ENCODE results near the gene MYADM. TPM values are rescaled to one million over a fixed set of nuclear protein-coding genes. Genes with fewer than 3 reads are reported as not detected.

The MYADM gene
- total RNA-seq, 4 donors from 2014 or later: 22.7 to 386 (median 77.4) TPM

- no peak within 1 kb of the TSS for H3K27ac ChIP-seq
- peaks cover 15 to 46% of the 10 kb centered on the region in 2 donors for H3K27me3 ChIP-seq
- H3K4me1 ChIP-seq: peaks cover 0 to 5% of the 10 kb centered on the region in 2 donors
- TF ChIP-seq CTCF (IDR thresholded peaks at IDR 0.05) (no peak), POLR2A (IDR thresholded peaks at IDR 0.05) (no peak)
- H3K9me3 ChIP-seq: no peaks in the 10 kb centered on the region
- no peaks in the 10 kb centered on the region for H3K36me3 ChIP-seq
- DNase-seq: no peak
- intact Hi-C loops (cut with DNase I; ENCODE audit: low total_unique reads): no loop called here
- no peak within 1 kb of the TSS for H3K4me3 ChIP-seq
Observed at GRCh38 chr19:53908935-53909415, 41.3 kb downstream of the MYADM start, which contains the start of gene CACNG7. CACNG7 (plus strand) TSS chr19:53909278; CDS start chr19:53912832, 3,554 bp downstream.

- intact Hi-C loops (cut with DNase I; ENCODE audit: low total_unique reads): no loop called here
- Histone ChIP-seq H3K36me3 (no peaks in the 10 kb centered on the region), H3K4me3 (no peak overlapping the region), H3K4me1 (peaks cover 0 to 5% of the 10 kb centered on the region in 2 donors), H3K9me3 (no peaks in the 10 kb centered on the region), H3K27me3 (peaks cover 15 to 46% of the 10 kb centered on the region in 2 donors), H3K27ac (no peak overlapping the region)
- no peak for TF ChIP-seq CTCF (IDR thresholded peaks at IDR 0.05)
- TF ChIP-seq POLR2A (IDR thresholded peaks at IDR 0.05): no peak
- no peak for DNase-seq
Observed at GRCh38 chr19:53909471-53910169, 41.9 kb downstream of the MYADM start.

DNA sequence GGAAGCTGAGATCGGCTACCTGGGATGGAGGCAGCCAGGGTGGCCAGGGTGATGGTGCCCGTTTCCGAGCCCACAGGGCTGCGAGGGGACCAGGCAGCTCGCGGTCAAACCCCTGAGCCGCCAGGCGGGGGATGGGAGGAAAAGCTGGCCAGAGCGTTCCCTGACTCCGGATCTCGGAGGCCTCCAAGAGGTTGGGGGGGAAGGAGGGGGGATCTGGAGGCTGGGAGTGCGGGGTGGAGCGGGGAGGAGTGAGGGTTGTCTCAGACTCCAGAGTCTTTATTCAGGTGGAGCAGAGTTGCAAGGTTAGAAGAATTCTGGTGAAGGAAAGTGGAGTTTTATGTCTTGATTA lies 42.5 kb downstream of the MYADM start:
- intact Hi-C loops (cut with DNase I; ENCODE audit: low total_unique reads): no loop called here
- H3K4me1 ChIP-seq: peaks cover 0 to 5% of the 10 kb centered on the region in 2 donors
- H3K4me3 ChIP-seq: no peak overlapping the region
- H3K27me3 ChIP-seq: peaks cover 15 to 46% of the 10 kb centered on the region in 2 donors
- no peak for TF ChIP-seq POLR2A (IDR thresholded peaks at IDR 0.05)
- no peak for TF ChIP-seq CTCF (IDR thresholded peaks at IDR 0.05)
- DNase-seq: no peak
- H3K36me3 ChIP-seq: no peaks in the 10 kb centered on the region
- H3K27ac ChIP-seq: no peak overlapping the region
- no peaks in the 10 kb centered on the region for H3K9me3 ChIP-seq

GRCh38 chr19:53912653-53913052 lies 45.0 kb downstream of the MYADM start:
- no peak for TF ChIP-seq CTCF (IDR thresholded peaks at IDR 0.05)
- TF ChIP-seq POLR2A (IDR thresholded peaks at IDR 0.05): no peak
- DNase-seq: no peak

DNA sequence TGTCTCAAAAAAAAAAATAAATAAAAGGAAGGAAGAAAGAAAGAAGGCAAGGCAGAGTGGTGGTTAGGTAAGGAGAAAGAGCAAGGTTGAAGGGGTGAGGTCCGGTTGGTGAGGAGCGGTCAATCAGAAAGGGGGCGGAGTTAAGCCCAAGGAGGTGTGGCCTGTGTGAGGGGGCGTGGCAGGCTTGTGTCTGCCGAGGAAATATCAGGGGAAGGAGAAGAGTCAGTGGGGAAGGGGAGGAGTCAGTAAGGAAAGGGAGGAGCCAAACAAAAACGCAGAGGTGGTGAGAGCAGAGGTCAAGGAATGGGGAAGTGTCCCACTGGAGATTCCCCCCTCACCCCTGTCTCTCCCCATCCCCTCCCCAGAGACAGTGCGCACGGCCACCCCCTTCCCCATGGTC lies 47.3 kb downstream of the MYADM start:
- Histone ChIP-seq H3K36me3 (no peaks in the 10 kb centered on the region), H3K4me1 (no peaks in the 10 kb centered on the region), H3K27me3 (peaks cover 0 to 15% of the 10 kb centered on the region in 2 donors), H3K27ac (no peak overlapping the region), H3K9me3 (no peaks in the 10 kb centered on the region), H3K4me3 (no peak overlapping the region)
- no peak for DNase-seq
- TF ChIP-seq CTCF (IDR thresholded peaks at IDR 0.05): no peak
- intact Hi-C loops (cut with DNase I; ENCODE audit: low total_unique reads): no loop called here

More at GRCh38 chr19:53912653-53913052, 45.0 kb downstream of the MYADM start:
- no peak overlapping the region for H3K4me3 ChIP-seq
- peaks cover 11 to 34% of the 10 kb centered on the region in 2 donors for H3K27me3 ChIP-seq
- H3K9me3 ChIP-seq: no peaks in the 10 kb centered on the region
- H3K4me1 ChIP-seq: no peaks in the 10 kb centered on the region
- no peak overlapping the region for H3K27ac ChIP-seq
- intact Hi-C loops (cut with DNase I; ENCODE audit: low total_unique reads): no loop called here
- no peaks in the 10 kb centered on the region for H3K36me3 ChIP-seq

Measured in uterus (tissue), 4 donors.